Astrocyte (in vitro differentiated cells and primary cell): Measurements from ENCODE around the gene ZNF569. TPM values are rescaled to one million over a fixed set of nuclear protein-coding genes. Genes with fewer than 3 reads are reported as not detected.

Experiments used
- DNase-seq: peaks from one replicate; pipeline ENCODE4 v3.0.0-alpha.2; 2010; ENCODE audit warnings: low read depth
- FAIRE-seq: peaks from 2 replicates; lab custom pipeline; 2011; peaks lifted over from hg19 to GRCh38; lab: Jason Lieb, UNC
- H2AFZ ChIP-seq: 2 replicates; pipeline ENCODE4 v1.6.0; 2012; ENCODE audit warnings: low read depth, low read length, inconsistent platforms
- H3K27ac ChIP-seq: 2 replicates; pipeline ENCODE4 v1.5.1; 2011; ENCODE audit warnings: low read depth, low read length, inconsistent platforms
- H3K27me3 ChIP-seq: 2 replicates; pipeline ENCODE4 v1.6.0; 2011; ENCODE audit warnings: low read length, inconsistent platforms; ENCODE audit not compliant: insufficient read depth
- H3K36me3 ChIP-seq: 2 replicates; pipeline ENCODE4 v1.5.1; 2011; ENCODE audit warnings: low read length, inconsistent platforms; ENCODE audit not compliant: insufficient read depth
- H3K4me1 ChIP-seq: 2 replicates; pipeline ENCODE4 v1.5.1; 2011; ENCODE audit warnings: low read length, inconsistent platforms; ENCODE audit not compliant: insufficient read depth
- H3K4me2 ChIP-seq: 2 replicates; pipeline ENCODE4 v1.6.0; 2012; ENCODE audit warnings: low read length, inconsistent platforms
- H3K4me3 ChIP-seq: 2 replicates; pipeline ENCODE4 v1.5.1; 2011; ENCODE audit warnings: low read depth, mild to moderate bottlenecking, low read length, inconsistent platforms; ENCODE audit not compliant: insufficient read depth
- H3K79me2 ChIP-seq: 2 replicates; pipeline ENCODE4 v1.6.0; 2012; ENCODE audit warnings: mild to moderate bottlenecking, low read length, inconsistent platforms; ENCODE audit not compliant: insufficient read depth
- H3K9ac ChIP-seq: 2 replicates; pipeline ENCODE4 v1.6.0; 2012; ENCODE audit warnings: mild to moderate bottlenecking, low read length, inconsistent platforms
- H3K9me3 ChIP-seq: 2 replicates; pipeline ENCODE4 v1.5.1; 2012; ENCODE audit warnings: low read depth, mild to moderate bottlenecking, low read length, inconsistent platforms; ENCODE audit not compliant: insufficient read depth
- H4K20me1 ChIP-seq: 2 replicates; pipeline ENCODE4 v1.6.0; 2012; ENCODE audit warnings: low read length, inconsistent platforms; ENCODE audit not compliant: insufficient read depth
- H3K27ac Mint-ChIP-seq: one replicate; pipeline ENCODE4 v1.8.0; 2021; ENCODE audit warnings: mild to moderate bottlenecking, mixed read lengths; ENCODE audit not compliant: unreplicated experiment
- H3K27me3 Mint-ChIP-seq: one replicate; pipeline ENCODE4 v1.8.0; 2021; ENCODE audit warnings: low read depth, mixed read lengths; ENCODE audit not compliant: unreplicated experiment
- H3K36me3 Mint-ChIP-seq: one replicate; pipeline ENCODE4 v1.8.0; 2021; ENCODE audit warnings: low read depth, mixed read lengths; ENCODE audit not compliant: unreplicated experiment
- H3K4me1 Mint-ChIP-seq: one replicate; pipeline ENCODE4 v1.8.0; 2021; ENCODE audit warnings: low read depth, mixed read lengths; ENCODE audit not compliant: unreplicated experiment
- H3K4me3 Mint-ChIP-seq: one replicate; pipeline ENCODE4 v1.8.0; 2021; ENCODE audit warnings: mild to moderate bottlenecking, moderate library complexity, mixed read lengths; ENCODE audit not compliant: unreplicated experiment
- H3K9me3 Mint-ChIP-seq: one replicate; pipeline ENCODE4 v1.8.0; 2021; ENCODE audit warnings: mild to moderate bottlenecking, mixed read lengths; ENCODE audit not compliant: unreplicated experiment
- CTCF ChIP-seq: IDR thresholded peaks from 2 replicates; pipeline ENCODE4 v1.5.1; 2011; ENCODE audit warnings: low read depth, mild to moderate bottlenecking, inconsistent platforms, low read length, moderate library complexity; ENCODE audit not compliant: insufficient read depth
- EZH2 ChIP-seq: IDR thresholded peaks from 2 replicates; pipeline ENCODE4 v1.6.1; 2012; ENCODE audit warnings: mild to moderate bottlenecking, low read length, inconsistent platforms; ENCODE audit not compliant: insufficient read depth
- total RNA-seq: library from RNA; stranded (reverse); gene quantifications from 2 replicates; pipeline ENCODE4 v1.2.1, GENCODE V29; 2021

Gene ZNF569
- total RNA-seq, 1 donor from 2014 or later = 7.1 TPM

- Histone ChIP-seq H3K4me3 (peak overlapping the region; percentile 99), H3K36me3 (no peaks in the 10 kb centered on the region), H3K4me2 (peak overlapping the region; percentile 94), H3K27ac (peak overlapping the region; percentile 92), H2AFZ (peak overlapping the region; percentile 95), H4K20me1 (no peaks in the 10 kb centered on the region), H3K27me3 (no peaks in the 10 kb centered on the region), H3K9me3 (peaks cover 3% of the 10 kb centered on the region), H3K9ac (peak overlapping the region; percentile 95), H3K4me1 (no peaks in the 10 kb centered on the region), H3K79me2 (no peaks in the 10 kb centered on the region)
- H3K9me3 Mint-ChIP-seq = peaks cover 30% of the 10 kb centered on the region
- H3K4me3 Mint-ChIP-seq = no peak overlapping the region
- no peaks in the 10 kb centered on the region for H3K27me3 Mint-ChIP-seq
- H3K36me3 Mint-ChIP-seq = peaks cover 19% of the 10 kb centered on the region
- H3K4me1 Mint-ChIP-seq = no peaks in the 10 kb centered on the region
- FAIRE-seq (no peak), DNase-seq (no peak)
- TF ChIP-seq EZH2 = no peak
- TF ChIP-seq CTCF = no peak
- no peak overlapping the region for H3K27ac Mint-ChIP-seq
Measured at GRCh38 chr19:37505958-37506386, 38.7 kb upstream of the ZNF569 start.

GRCh38 chr19:37492213-37492612 lies 25.0 kb upstream of the ZNF569 start:
- H3K4me1 Mint-ChIP-seq = no peaks in the 10 kb centered on the region
- Histone ChIP-seq H3K4me3 (no peak overlapping the region), H3K4me2 (no peak overlapping the region), H3K79me2 (no peaks in the 10 kb centered on the region), H3K36me3 (no peaks in the 10 kb centered on the region), H3K9ac (no peak overlapping the region), H4K20me1 (no peaks in the 10 kb centered on the region), H3K9me3 (peaks cover 18% of the 10 kb centered on the region), H3K27ac (no peak overlapping the region), H3K27me3 (no peaks in the 10 kb centered on the region), H3K4me1 (no peaks in the 10 kb centered on the region), H2AFZ (no peak overlapping the region)
- H3K36me3 Mint-ChIP-seq = peaks cover 6% of the 10 kb centered on the region
- H3K4me3 Mint-ChIP-seq = no peak overlapping the region
- no peaks in the 10 kb centered on the region for H3K27me3 Mint-ChIP-seq
- no peak for DNase-seq
- peaks cover 35% of the 10 kb centered on the region for H3K9me3 Mint-ChIP-seq
- TF ChIP-seq EZH2 = no peak
- TF ChIP-seq CTCF = no peak
- H3K27ac Mint-ChIP-seq = no peak overlapping the region
- no peak for FAIRE-seq

GRCh38 chr19:37484406-37485168 lies 17.3 kb upstream of the ZNF569 start:
- no peak overlapping the region for H2AFZ ChIP-seq
- no peaks in the 10 kb centered on the region for H3K27me3 ChIP-seq
- H3K36me3 ChIP-seq = peaks cover 16% of the 10 kb centered on the region
- H3K4me3 Mint-ChIP-seq = no peak overlapping the region
- FAIRE-seq = peak; percentile 26
- no peak for TF ChIP-seq EZH2
- no peak for TF ChIP-seq CTCF
- H3K27me3 Mint-ChIP-seq = no peaks in the 10 kb centered on the region
- no peak overlapping the region for H3K9ac ChIP-seq
- no peaks in the 10 kb centered on the region for H3K79me2 ChIP-seq
- H3K4me1 Mint-ChIP-seq = no peaks in the 10 kb centered on the region
- peaks cover 59% of the 10 kb centered on the region for H3K36me3 Mint-ChIP-seq
- no peak overlapping the region for H3K27ac Mint-ChIP-seq
- H3K27ac ChIP-seq = no peak overlapping the region
- peaks cover 71% of the 10 kb centered on the region for H3K9me3 Mint-ChIP-seq
- H4K20me1 ChIP-seq = no peaks in the 10 kb centered on the region
- H3K4me3 ChIP-seq = no peak overlapping the region
- H3K4me1 ChIP-seq = no peaks in the 10 kb centered on the region
- no peak for DNase-seq
- peaks cover 50% of the 10 kb centered on the region for H3K9me3 ChIP-seq
- no peak overlapping the region for H3K4me2 ChIP-seq
